OCI-LY1 (cell line): ENCODE results near the gene BMPR2.

Experiments
- EZH2 ChIP-seq: fragments of 200-600 bp; sonication (generic), shearing (Covaris generic); IDR thresholded peaks from 2 replicates; pipeline ENCODE4 v1.8.0; 2017; ENCODE audit warnings: borderline replicate concordance, mixed run types, mild to moderate bottlenecking, antibody characterized with exemption, low read length, moderate library complexity, mixed read lengths
- TF ChIP-seq, protein P1 (sequence below): fragments of 200-600 bp; sonication (generic), shearing (Covaris generic); IDR thresholded peaks from 2 replicates; pipeline ENCODE4 v1.5.1; 2017; ENCODE audit warnings: mild to moderate bottlenecking, antibody characterized with exemption, low read length, moderate library complexity, mixed read lengths

GRCh38 chr2:202545523-202545922 lies 169.4 kb downstream of the BMPR2 start:
- TF ChIP-seq EZH2, result no peak
- TF ChIP-seq, protein P1, sequence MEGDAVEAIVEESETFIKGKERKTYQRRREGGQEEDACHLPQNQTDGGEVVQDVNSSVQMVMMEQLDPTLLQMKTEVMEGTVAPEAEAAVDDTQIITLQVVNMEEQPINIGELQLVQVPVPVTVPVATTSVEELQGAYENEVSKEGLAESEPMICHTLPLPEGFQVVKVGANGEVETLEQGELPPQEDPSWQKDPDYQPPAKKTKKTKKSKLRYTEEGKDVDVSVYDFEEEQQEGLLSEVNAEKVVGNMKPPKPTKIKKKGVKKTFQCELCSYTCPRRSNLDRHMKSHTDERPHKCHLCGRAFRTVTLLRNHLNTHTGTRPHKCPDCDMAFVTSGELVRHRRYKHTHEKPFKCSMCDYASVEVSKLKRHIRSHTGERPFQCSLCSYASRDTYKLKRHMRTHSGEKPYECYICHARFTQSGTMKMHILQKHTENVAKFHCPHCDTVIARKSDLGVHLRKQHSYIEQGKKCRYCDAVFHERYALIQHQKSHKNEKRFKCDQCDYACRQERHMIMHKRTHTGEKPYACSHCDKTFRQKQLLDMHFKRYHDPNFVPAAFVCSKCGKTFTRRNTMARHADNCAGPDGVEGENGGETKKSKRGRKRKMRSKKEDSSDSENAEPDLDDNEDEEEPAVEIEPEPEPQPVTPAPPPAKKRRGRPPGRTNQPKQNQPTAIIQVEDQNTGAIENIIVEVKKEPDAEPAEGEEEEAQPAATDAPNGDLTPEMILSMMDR, result no peak
